Endothelial cell of umbilical vein (primary cell): ENCODE results near the gene CFL2.
"Not testable (repeated sequence)": the region's sequence is repeated elsewhere in the genome, so short reads cannot be mapped to it uniquely, and the experiment has no call there.

Source experiments
- POLR2A ChIP-seq: IDR thresholded peaks from 2 replicates; pipeline ENCODE4 v1.6.1; 2012; ENCODE audit warnings: low read depth, mild to moderate bottlenecking, control low read depth, low read length
- POLR2AphosphoS5 ChIP-seq: IDR thresholded peaks from 2 replicates; pipeline ENCODE4 v1.6.1; 2012; ENCODE audit warnings: low read depth, mild to moderate bottlenecking, control low read depth, low read length, moderate library complexity; ENCODE audit not compliant: insufficient read depth
- TF ChIP-seq, protein P1 (sequence below), 2 donors: IDR thresholded peaks; 1 replicate in 1 of 2; 2 replicates in 1 of 2; pipeline ENCODE4 v1.5.1; 2011; ENCODE audit warnings: low read length in 2 of 2, mild to moderate bottlenecking in 2 of 2, moderate library complexity in 2 of 2, control low read depth in 1 of 2, inconsistent platforms in 1 of 2, low read depth in 1 of 2; ENCODE audit not compliant: insufficient read depth in 1 of 2; ENCODE audit errors: extremely low read depth in 1 of 2

DNA sequence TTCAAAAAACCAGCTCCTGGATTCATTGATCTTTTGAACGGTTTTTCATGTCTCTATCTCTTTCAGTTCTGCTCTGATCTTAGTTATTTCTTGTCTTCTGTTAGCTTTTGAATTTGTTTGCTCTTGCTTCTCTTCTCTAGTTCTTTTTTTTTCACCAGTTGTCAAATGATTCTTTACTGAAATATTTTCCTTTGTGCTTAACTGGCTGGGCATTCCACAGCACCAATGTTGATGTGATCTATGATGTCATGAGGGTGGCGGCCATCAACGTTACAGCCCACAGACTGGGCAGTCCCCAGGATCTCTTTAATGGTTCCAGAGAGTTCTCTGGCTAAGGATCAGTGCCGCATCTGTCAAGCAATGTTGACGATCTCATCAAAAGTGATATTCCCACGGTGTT lies 25.7 kb upstream of the CFL2 start:
- TF ChIP-seq, protein P1, sequence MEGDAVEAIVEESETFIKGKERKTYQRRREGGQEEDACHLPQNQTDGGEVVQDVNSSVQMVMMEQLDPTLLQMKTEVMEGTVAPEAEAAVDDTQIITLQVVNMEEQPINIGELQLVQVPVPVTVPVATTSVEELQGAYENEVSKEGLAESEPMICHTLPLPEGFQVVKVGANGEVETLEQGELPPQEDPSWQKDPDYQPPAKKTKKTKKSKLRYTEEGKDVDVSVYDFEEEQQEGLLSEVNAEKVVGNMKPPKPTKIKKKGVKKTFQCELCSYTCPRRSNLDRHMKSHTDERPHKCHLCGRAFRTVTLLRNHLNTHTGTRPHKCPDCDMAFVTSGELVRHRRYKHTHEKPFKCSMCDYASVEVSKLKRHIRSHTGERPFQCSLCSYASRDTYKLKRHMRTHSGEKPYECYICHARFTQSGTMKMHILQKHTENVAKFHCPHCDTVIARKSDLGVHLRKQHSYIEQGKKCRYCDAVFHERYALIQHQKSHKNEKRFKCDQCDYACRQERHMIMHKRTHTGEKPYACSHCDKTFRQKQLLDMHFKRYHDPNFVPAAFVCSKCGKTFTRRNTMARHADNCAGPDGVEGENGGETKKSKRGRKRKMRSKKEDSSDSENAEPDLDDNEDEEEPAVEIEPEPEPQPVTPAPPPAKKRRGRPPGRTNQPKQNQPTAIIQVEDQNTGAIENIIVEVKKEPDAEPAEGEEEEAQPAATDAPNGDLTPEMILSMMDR (IDR thresholded peaks at IDR 0.05; ENCODE audit: extremely low read depth in 1 of 2, insufficient read depth in 1 of 2, low read depth in 1 of 2, low read length in 2 of 2): not testable (repeated sequence)
- TF ChIP-seq POLR2AphosphoS5, POLR2A: not testable (repeated sequence)
